Activated CD8-positive, alpha-beta memory T cell treated with anti-CD3 and anti-CD28 coated beads for 36 hours (primary cell): ENCODE data around the gene APEX2. TPM values are rescaled to one million over a fixed set of nuclear protein-coding genes. Genes with fewer than 3 reads are reported as not detected.
"Not testable (repeated sequence)": the region's sequence is repeated elsewhere in the genome, so short reads cannot be mapped to it uniquely, and the experiment has no call there.

Source experiments
- CTCF ChIA-PET: fragments of 350-600 bp; sonication (Branson Sonifier 250); formaldehyde crosslinking; loops from one replicate; lab custom pipeline; 2021; ENCODE audit warnings: antibody characterized with exemption; lab: Charles Lee
- POLR2A ChIA-PET: fragments of 350-600 bp; sonication (Branson Sonifier 250); formaldehyde crosslinking; loops from one replicate; lab custom pipeline; 2021; ENCODE audit warnings: antibody characterized with exemption; lab: Charles Lee
- total RNA-seq, 2 experiments: library from RNA; stranded (reverse); gene quantifications; one replicate each; pipeline ENCODE4 v1.2.3, GENCODE V29; 2021

Gene APEX2
- total RNA-seq, 2 experiments from 2014 or later = 36.8 to 39.4 TPM

DNA sequence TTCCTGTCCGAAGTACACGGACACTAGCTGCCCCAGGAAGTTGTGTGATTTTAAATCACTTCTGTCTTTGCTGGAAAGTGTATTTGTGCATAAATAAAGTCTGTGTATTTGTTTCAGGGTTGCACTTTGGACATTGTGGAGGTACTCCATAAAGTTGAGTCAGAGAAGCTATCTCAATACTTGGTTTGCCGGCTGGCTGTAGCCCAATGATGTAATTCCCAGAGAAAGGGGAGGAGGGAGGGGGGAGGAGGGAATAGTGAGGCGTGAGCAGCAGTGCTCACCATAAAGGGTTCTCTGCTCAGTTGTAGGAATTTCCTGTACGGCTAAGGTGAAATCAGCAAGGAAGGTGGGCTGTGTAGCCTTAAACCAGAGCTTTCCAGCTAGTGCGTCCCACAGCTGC is 7.5 kb downstream of the APEX2 start:
- POLR2A ChIA-PET = no interaction called here
- CTCF ChIA-PET = no interaction called here

DNA sequence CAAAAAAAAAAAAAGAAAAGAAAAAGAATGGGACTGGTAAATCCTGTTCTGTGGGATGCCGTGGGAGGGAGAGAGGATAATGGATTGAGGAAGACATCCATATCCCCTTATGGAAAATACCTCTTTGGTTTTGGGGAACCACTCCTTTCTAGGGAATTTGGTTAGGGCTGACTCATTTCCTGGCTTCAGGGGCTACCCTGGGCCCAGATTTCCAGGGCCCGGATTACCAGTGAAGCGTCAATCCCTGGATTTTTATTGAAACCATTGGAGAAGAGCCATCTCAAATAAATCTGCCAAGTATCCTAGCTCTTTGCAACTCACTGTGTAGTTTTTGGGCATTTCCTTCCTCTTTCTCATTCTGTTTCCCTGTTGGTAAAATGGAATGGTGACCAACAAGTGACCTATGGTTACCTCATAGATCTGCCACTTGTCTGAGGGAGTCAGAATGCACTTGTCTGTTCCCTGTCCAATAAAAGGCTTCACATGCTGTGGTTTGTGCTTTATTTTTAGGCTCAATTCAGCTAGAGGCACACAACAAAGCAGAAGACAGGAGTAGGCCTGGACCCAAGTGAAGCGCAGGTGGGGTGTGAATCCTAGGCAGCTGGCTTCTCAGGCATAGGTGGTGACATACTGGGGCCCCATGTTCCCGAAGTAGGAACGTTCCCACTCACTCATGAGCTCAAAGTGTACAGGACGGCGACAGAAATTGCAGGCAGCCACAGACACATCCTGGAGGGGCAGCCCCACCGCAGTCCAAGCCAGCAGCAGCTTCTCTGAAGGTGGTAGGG is 8.6 kb downstream of the APEX2 start:
- CTCF ChIA-PET = interaction anchor here (0.6 kb wide), 1 partner anchor 817 kb away, joined by 3 read pairs; no protein-coding TSS in a partner anchor
- POLR2A ChIA-PET = no interaction called here

DNA sequence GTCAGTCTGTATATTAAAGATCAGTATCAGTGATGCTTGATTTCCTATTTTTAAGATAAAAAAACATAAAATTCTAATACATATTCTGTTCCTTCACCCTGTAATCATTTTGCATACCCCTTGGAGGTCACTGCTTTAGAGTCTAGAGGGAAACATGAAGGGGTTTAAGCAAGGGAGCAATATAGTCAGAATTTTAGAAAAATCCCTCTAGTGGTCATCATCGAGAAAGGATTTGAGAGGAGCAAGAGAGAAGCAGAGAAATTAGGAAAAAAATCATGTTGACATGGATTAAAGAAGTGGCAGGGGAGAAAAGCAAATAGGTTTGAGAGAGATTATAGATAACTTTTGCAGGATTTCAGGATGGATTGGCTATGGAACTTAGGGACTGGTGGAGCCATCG is 11.1 kb downstream of the APEX2 start:
- ChIA-PET CTCF (no interaction called here), POLR2A (no interaction called here)

DNA sequence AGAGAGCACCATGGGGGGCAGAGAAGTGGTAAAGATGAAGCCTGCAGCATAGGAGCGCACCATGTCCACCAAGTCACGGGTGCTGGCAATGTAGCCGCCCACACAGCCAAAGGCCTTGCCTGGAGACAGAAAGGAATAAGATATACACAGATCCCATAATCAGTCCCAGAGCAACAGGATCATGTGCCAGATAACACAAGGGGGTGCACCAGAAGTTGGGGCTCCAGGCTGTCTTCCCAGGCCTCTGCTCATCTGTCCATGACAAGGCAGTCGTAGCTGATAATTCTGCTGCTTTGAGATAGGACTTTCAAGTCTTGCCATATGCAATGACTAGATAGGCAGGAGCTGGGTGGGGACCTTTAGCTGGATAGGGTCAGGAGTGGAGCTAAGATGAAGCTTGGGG is 14.7 kb downstream of the APEX2 start:
- POLR2A ChIA-PET = no interaction called here
- CTCF ChIA-PET = no interaction called here

DNA sequence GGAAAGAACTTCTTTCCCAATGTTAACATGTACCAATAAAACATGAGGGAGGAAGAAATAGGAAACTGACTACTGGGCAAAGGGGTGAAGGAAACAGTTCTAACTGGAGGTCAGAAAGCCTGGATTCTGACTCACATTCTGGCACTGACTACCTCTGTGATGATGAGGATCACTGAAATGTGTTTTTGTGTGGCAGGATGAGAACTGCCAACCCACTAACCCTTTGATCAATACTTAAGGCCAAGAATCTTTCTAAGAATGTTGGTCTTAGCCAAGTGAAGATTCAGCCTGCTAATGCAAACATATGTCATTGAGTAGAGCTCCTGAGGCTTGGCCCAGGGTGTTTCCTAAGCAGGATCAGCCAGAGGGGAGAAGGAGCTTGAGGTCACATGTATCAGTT is 26.0 kb downstream of the APEX2 start:
- ChIA-PET CTCF (no interaction called here), POLR2A (no interaction called here)

DNA sequence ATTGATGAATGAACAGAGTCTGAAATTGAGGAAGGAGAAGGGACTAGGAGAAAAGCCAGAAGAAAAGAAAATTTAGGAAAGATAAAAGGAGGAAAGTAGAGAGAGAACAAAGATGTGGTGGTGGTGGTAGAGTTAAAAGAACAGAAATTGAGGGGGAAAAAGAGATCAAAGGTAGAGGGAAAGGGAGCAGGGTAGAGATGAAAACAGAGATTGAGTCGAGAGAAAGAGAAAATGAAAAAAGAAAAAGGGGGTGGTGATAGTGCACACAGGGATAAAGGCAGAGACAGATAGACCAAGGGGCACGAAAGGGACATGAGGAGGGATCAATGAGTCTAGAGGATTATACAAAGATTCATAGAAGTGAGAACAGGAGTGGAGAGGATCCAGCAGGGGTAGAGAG is 26.7 kb downstream of the APEX2 start:
- CTCF ChIA-PET = no interaction called here
- POLR2A ChIA-PET = no interaction called here

DNA sequence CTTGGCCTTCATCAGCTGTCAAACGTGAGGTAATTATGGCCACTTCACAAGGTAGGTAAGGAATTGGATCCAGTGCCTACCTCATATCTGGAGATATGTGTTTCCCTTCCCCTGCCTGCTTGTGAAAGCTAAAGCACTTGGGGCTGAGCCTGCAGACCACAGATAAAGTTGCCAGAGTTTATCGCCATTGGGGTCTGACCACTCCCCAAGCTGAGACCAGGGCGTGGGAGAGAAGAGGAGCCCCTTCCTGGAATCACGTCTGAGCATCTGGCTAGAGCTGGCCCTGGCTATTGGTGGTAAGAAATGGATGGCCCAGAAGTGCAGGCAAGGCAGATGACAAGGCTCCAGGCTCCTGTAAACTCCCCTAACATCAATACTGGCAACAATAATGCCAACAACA is 27.9 kb downstream of the APEX2 start:
- ChIA-PET CTCF (no interaction called here), POLR2A (no interaction called here)

DNA sequence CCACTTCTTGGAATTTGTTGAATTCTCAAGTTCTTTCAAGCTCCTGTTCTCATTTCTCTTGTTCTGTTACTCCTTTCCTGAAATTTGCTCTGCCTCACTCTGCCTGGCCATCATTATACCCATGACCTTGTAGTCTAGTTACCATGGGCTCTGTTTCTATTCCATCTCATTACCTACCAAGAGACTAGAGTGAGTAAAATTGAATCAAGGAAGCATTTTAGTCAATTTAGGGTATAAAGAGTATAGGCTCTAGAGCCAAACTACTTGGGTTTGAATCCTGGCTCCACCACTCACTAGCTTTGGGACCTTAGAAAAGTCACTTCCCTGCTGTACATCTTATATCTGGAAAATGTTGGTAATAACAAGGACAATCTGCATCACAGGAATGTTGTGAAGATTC is 28.4 kb downstream of the APEX2 start:
- CTCF ChIA-PET = no interaction called here
- POLR2A ChIA-PET = no interaction called here

DNA sequence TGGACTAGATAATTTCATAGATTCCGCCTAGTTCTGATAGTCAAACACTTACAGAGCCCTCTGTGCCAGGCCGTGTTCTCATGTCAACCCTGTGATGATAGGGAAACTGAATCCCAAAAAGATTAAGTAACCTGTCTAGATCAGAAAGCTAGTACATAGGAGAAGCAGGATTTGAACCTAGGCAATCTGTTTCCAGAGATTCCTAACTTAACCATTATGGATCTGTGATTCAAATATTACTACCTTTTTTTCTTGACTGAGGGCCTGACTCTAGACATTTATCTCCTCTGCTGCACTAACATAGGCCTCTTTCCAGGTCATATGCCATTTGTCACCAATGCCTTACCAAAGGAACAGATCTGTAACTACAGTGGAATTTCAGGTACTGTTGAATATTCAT is 29.1 kb downstream of the APEX2 start:
- POLR2A ChIA-PET = no interaction called here
- CTCF ChIA-PET = no interaction called here

DNA sequence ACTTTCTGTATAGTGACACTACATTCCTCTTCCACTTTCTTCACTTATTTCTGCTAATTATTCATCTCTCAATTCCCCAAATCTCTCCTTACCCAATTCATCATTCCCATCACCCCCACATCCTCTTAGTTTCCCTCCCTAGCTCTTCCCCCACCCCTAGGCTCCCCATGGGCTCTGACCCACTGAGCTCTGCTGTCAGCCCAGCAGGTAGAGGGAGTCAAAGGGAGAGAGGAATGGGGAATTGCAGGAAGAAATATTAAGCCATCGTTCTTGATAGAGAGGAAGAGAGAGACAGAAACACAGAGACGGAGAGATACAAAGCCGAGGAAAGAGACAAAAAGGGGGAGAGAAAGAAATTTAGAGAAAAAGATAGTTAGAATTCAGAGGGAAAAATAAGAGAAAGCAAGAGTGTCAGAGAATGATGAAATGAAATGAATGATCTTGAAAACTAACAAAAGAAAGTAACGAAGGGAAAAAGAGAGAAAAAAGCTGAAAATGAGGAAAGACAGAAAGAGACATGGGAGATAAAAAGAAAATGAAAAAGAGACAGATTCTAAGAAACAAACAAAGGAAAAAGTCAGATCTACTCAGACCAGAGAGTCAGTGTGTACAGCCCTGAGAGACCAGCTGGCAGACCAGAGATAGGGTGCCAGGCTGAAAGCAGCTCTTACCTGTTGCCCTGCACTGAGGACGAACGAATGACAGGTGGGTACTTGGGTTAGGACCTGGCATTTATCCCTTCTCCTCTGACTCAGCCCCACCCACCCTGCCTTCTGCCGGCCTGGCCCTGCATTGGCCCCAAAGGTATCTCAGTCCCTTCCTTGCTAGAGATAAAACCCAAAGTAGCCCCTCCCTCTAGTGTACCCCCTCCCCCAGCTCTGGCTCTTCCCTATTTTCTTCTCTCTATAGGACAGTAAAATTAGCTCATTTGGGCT is 30.4 kb downstream of the APEX2 start, which contains the start of gene ALAS2:
TSS of gene ALAS2 (minus strand) at position 707 of the 935 bp plus-strand sequence. CDS start 4,977 bp downstream, outside the sequence.
- CTCF ChIA-PET = no interaction called here
- POLR2A ChIA-PET = interaction anchor here (0.7 kb wide), 1 partner anchor 81 kb away, joined by 4 read pairs; no protein-coding TSS in a partner anchor

DNA sequence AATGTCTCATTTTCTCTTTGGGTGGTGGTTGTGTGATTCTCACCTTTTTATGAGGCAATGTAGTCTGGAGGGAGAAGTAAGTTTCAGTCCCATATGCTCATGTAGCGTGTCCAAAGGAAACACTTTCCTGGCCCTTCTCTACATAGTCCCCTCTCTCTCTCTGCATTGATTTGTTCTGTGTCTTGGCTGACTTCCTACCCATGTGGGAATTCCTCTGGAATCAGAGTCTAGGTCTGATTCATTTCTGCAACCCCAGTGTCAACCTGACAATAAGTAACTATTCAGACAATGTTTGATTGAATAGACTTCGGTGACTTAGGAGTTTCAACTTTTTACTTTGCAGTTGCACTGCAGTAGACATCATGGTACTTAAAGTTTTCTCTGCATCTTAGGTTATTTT is 33.3 kb downstream of the APEX2 start:
- ChIA-PET POLR2A (no interaction called here), CTCF (no interaction called here)

DNA sequence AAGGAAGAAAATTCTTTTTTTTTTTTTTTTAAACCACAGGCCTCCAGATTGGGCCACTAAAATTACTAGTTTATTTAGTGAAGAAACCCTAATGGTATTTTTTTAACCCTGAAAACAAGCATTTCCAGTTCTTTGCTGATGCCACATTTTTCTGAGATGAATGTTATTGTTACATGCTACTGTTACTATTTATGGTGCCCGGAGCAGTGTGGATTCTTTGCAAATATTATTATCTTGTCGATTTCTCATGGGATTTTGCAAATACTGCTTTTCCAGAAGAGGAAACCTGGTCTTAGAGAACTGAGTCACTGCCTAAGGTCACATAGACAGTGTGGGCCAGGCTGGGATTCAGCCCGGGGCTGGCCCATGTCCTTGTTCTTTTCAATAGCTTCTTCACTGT is 39.3 kb downstream of the APEX2 start:
- ChIA-PET CTCF (no interaction called here), POLR2A (no interaction called here)

DNA sequence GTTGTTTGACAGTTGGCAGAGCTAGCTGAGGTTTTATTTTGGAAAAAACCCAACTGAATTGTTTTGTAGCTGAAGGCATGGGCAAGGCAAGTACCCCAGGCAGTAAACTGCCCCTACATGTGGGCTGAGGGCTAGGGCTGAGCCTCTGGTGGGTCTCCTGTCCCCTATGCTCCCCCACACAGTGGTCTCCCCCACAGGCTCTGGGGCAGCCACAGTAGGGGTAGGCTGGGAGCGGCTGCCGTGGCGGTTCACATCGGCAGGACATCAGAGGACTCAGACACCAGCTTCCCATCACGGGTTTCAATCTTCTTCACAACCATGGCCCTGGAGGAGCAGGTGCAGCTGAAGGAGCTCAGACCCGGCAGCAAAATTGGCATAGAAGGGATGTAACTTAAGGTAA is 41.4 kb downstream of the APEX2 start:
- ChIA-PET POLR2A (no interaction called here), CTCF (no interaction called here)

DNA sequence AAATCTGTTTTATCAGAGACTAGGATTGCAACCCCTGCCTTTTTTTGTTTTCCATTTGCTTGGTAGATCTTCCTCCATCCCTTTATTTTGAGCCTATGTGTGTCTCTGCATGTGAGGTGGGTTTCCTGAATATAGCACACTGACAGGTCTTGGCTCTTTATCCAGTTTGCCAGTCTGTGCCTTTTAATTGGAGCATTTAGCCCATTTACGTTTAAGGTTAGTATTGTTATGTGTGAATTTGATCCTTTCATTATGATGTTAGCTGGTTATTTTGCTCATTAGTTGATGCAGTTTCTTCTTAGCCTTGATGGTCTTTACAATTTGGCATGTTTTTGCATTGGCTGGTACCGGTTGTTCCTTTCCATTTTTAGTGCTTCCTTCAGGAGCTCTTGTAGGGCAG is 50.4 kb downstream of the APEX2 start:
- POLR2A ChIA-PET, CTCF ChIA-PET: not testable (repeated sequence)

DNA sequence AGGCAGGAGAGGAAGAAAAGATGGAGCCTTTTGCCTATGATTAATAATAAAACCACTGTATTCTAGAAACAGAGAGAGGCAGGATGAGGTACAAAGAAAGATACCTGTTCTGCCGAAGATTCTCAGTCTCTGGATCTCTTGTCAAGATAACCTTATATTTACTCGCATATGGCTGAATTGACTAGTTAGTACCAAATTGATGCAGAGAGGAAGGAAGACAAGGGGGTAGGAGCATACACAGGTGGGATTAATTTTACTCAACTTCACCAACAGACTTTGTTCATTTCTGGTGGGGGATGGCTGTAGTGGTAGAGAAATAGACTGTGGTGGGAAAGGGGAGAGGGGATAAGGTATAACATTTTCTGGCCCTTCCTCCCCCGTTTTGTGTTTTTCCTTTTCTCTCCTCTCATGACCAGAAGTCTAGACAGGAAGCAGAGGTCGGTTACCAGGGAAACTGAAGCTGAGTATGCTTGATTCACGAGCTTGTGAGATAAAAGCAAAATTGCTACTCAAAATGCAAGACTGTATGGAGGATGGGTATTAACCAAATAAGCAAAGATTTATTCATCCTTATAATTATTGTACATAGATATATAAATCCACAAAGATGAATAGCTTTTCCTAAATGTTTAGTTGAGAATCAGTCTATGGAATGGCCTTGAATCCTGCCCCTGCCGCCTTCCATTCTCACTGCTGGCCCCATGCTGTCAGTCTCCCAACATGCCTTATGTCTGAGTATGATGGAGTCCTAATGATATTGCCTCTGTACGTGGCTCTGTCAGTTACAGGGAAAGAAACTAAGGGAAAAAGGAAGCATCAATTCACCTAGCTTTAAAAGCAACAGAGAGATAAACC is 56.9 kb downstream of the APEX2 start:
- ChIA-PET POLR2A (no interaction called here), CTCF (interaction anchor here (0.5 to 1.0 kb wide), 3 partner anchors 165 to 1039 kb away, joined by 3 read pairs; no protein-coding TSS in a partner anchor)

DNA sequence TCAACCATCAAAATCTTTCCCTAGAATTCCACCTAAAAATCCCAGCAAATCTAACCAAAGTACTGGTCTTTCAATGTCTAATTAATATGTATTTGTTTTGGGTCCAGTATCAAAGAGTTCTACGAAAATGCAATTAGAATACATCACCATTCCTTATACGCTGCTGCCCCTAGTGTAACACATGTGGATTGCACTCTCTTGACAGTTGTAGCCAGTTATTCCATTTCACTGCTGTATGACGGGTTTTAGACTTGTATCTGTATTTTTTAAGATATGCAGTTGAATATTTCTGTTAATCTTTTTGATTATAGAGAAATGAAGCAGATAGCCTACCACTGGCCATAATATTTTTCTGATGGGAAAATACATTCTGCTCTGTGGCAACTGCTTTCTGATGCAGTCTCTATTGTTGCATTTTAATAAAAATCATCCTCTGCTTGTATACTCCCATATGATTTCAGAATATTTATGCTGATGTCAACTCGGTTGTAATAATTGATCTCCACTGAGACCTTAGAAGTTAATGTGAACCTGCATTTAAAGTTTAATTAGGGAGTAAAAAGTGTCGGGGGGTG is 57.6 kb downstream of the APEX2 start:
- POLR2A ChIA-PET = no interaction called here

More for the DNA sequence above, 57.6 kb downstream of the APEX2 start:
- CTCF ChIA-PET = interaction anchor here (0.9 to 1.0 kb wide), 2 partner anchors 166 to 418 kb away, joined by 3 read pairs; no protein-coding TSS in a partner anchor
